SK-N-SH (cell line): ENCODE measurements around the gene RALGDS. TPM values are rescaled to one million over a fixed set of nuclear protein-coding genes. Genes with fewer than 3 reads are reported as not detected.

Experiments used
- CTCF ChIA-PET: fragments of 300-600, 350-600 bp; formaldehyde crosslinking; extraction: SDS; loops from one replicate; lab custom pipeline; 2021; lab: Yijun Ruan, JAX
- POLR2A ChIA-PET: fragments of 350-600 bp; sonication (Branson Sonifier 250); formaldehyde crosslinking; extraction: SDS; loops from one replicate; lab custom pipeline; 2020; ENCODE audit warnings: antibody characterized with exemption, inconsistent platforms; lab: Yijun Ruan, JAX
- DNase-seq: peaks from one replicate; pipeline ENCODE4 v3.0.0; 2012
- H2AFZ ChIP-seq: fragments of 200-600 bp; sonication (generic); 2 replicates; pipeline ENCODE4 v1.8.1; 2016; ENCODE audit warnings: antibody characterized with exemption, mild to moderate bottlenecking, low read depth
- H3F3A ChIP-seq: fragments of 200-600 bp; sonication (generic); replicated peaks from 2 replicates; pipeline ENCODE3; 2016; ENCODE audit warnings: antibody characterized with exemption, mild to moderate bottlenecking; ENCODE audit not compliant: insufficient read depth
- H3K27ac ChIP-seq, 2 experiments: fragments of 200-500 bp in 1 of 2; fragments of 200-600 bp in 1 of 2; sonication (Bioruptor generic) in 1 of 2; sonication (generic), shearing (Covaris generic) in 1 of 2; 2 replicates each; pipeline versions ENCODE4 v1.5.1 to v1.6.1; 2014 to 2016; ENCODE audit warnings: low read depth in 2 of 2, inconsistent platforms in 1 of 2, low read length in 1 of 2, mild to moderate bottlenecking in 1 of 2, mixed read lengths in 1 of 2
- H3K27me3 ChIP-seq: fragments of 200-600 bp; sonication (generic), shearing (Covaris generic); 2 replicates; pipeline ENCODE4 v1.6.1; 2016; ENCODE audit warnings: mixed run types; ENCODE audit not compliant: insufficient read depth
- H3K36me3 ChIP-seq, 2 experiments: fragments of 200-500 bp in 1 of 2; fragments of 200-600 bp in 1 of 2; sonication (Bioruptor generic) in 1 of 2; sonication (generic) in 1 of 2; replicated peaks in 1 of 2; 2 replicates each; pipeline versions ENCODE3 to v1.5.1; 2014 to 2016; ENCODE audit warnings: low read length in 1 of 2, mild to moderate bottlenecking in 1 of 2; ENCODE audit not compliant: insufficient read depth in 2 of 2, control insufficient read depth in 1 of 2
- H3K4me1 ChIP-seq, 2 experiments: fragments of 200-500 bp in 1 of 2; fragments of 200-600 bp in 1 of 2; sonication (Bioruptor generic) in 1 of 2; sonication (generic), shearing (Covaris generic) in 1 of 2; 2 replicates each; pipeline versions ENCODE4 v1.5.1 to v1.6.1; 2014 to 2016; ENCODE audit warnings: low read depth in 1 of 2, low read length in 1 of 2, mixed run types in 1 of 2; ENCODE audit not compliant: insufficient read depth in 2 of 2, control insufficient read depth in 1 of 2
- H3K4me2 ChIP-seq: fragments of 200-600 bp; sonication (generic), shearing (Covaris generic); 2 replicates; pipeline ENCODE4 v1.6.1; 2017; ENCODE audit warnings: mixed run types
- H3K4me3 ChIP-seq, 2 experiments: fragments of 200-500 bp in 1 of 2; fragments of 200-600 bp in 1 of 2; sonication (Bioruptor generic) in 1 of 2; sonication (generic), shearing (Covaris generic) in 1 of 2; 2 replicates each; pipeline versions ENCODE4 v1.5.1 to v1.8.1; 2014 to 2016; ENCODE audit warnings: low read depth in 2 of 2, inconsistent platforms in 1 of 2, low read length in 1 of 2, mild to moderate bottlenecking in 1 of 2, mixed read lengths in 1 of 2, moderate library complexity in 1 of 2
- H3K79me2 ChIP-seq: fragments of 200-600 bp; sonication (generic); 2 replicates; pipeline ENCODE4 v1.8.1; 2017; ENCODE audit warnings: mild to moderate bottlenecking; ENCODE audit not compliant: insufficient read depth
- H3K9ac ChIP-seq: fragments of 200-600 bp; sonication (generic); 2 replicates; pipeline ENCODE4 v1.6.1; 2017; ENCODE audit warnings: mixed run types
- H3K9me2 ChIP-seq: fragments of 200-600 bp; sonication (generic); 2 replicates; pipeline ENCODE4 v1.6.1; 2017; ENCODE audit warnings: mixed run types
- H3K9me3 ChIP-seq: fragments of 200-600 bp; sonication (generic); 2 replicates; pipeline ENCODE4 v1.6.1; 2017; ENCODE audit warnings: mixed run types, mild to moderate bottlenecking, moderate library complexity
- H4K20me1 ChIP-seq: fragments of 200-600 bp; sonication (generic); 2 replicates; pipeline ENCODE4 v1.6.1; 2017; ENCODE audit warnings: mild to moderate bottlenecking, mixed run types; ENCODE audit not compliant: insufficient read depth
- EP300 ChIP-seq, 2 experiments: IDR thresholded peaks; 2 replicates each; pipeline versions ENCODE4 v1.4.0 to v1.6.1; 2012; ENCODE audit warnings: borderline replicate concordance in 1 of 2, low read depth in 1 of 2, low read length in 1 of 2
- EZH2phosphoT487 ChIP-seq: fragments of 200-600 bp; sonication (generic); IDR thresholded peaks from 2 replicates; pipeline ENCODE4 v1.6.1; 2017; ENCODE audit warnings: low read depth, mixed run types, mild to moderate bottlenecking, antibody characterized with exemption, moderate library complexity, borderline replicate concordance
- FOXJ3 ChIP-seq: sonication (generic); formaldehyde crosslinking; IDR thresholded peaks from 2 replicates; pipeline ENCODE4 v1.5.1; 2020; ENCODE audit warnings: mild to moderate bottlenecking, missing genetic modification reagents
- GABPA ChIP-seq: IDR thresholded peaks from 2 replicates; pipeline ENCODE4 v1.4.0; 2012; ENCODE audit warnings: low read depth, mild to moderate bottlenecking
- NFIC ChIP-seq: IDR thresholded peaks from 2 replicates; pipeline ENCODE4 v1.4.0; 2012; ENCODE audit warnings: borderline replicate concordance
- RAD21 ChIP-seq: IDR thresholded peaks from 2 replicates; pipeline ENCODE4 v1.6.1; 2012; ENCODE audit warnings: mild to moderate bottlenecking, low read length
- RFX5 ChIP-seq: IDR thresholded peaks from 2 replicates; pipeline ENCODE4 v1.6.1; 2012; ENCODE audit warnings: mild to moderate bottlenecking, improper control_type of control experiment, low read length
- SIN3A ChIP-seq: IDR thresholded peaks from 2 replicates; pipeline ENCODE4 v1.6.1; 2012; ENCODE audit warnings: low read depth, mild to moderate bottlenecking, low read length, moderate library complexity, borderline replicate concordance
- WGBS: methylation state at CpG from one replicate; pipeline ENCODE4 v1.1.6; 2017; ENCODE audit warnings: low lambda C conversion rate; 5-methylcytosine and 5-hydroxymethylcytosine counted together
- polyA plus RNA-seq, 3 experiments: library from polyadenylated mRNA; depleted of rRNA; stranded (reverse); fragments of >200 nt; gene quantifications; 2 replicates each; pipeline ENCODE4 v1.2.3, GENCODE V29; 2012
- TF ChIP-seq, protein P1 (sequence below): fragments of 150-350 bp; IDR thresholded peaks from 2 replicates; pipeline ENCODE4 v1.6.1; 2016; ENCODE audit warnings: mild to moderate bottlenecking, low read depth, low read length

Gene RALGDS
- polyA plus RNA-seq, 1 of the 3 experiments (the other 2 are of a cell fraction) = 64.7 TPM

GRCh38 chr9:133106511-133107244 lies 14.4 kb downstream of the RALGDS start:
- CTCF ChIA-PET = interaction anchor here (0.7 to 30.3 kb wide), 7 partner anchors 9 to 84 kb away, joined by 3 to 810 read pairs (median 5); no protein-coding TSS in a partner anchor
- no peaks in the 10 kb centered on the region for H3K79me2 ChIP-seq
- H3K4me1 ChIP-seq = peaks cover 0 to 5% of the 10 kb centered on the region in 2 experiments; a peak in 1 of 4 replicates
- H2AFZ ChIP-seq = no peak overlapping the region
- no peak overlapping the region for H3K4me2 ChIP-seq
- H3F3A ChIP-seq = no peaks in the 10 kb centered on the region
- H3K4me3 ChIP-seq = no peak overlapping the region
- H3K9me2 ChIP-seq = no peaks in the 10 kb centered on the region
- 0 out of 2 replicates have a peak, but pooled peaks cover 10% of the 10 kb centered on the region for H4K20me1 ChIP-seq
- H3K27ac ChIP-seq = no peak overlapping the region; a peak in 1 of 4 replicates
- no peaks in the 10 kb centered on the region for H3K9me3 ChIP-seq
- POLR2A ChIA-PET = interaction anchor here (1.4 to 2.0 kb wide), 2 partner anchors 13 to 30 kb away, joined by 3 to 9 read pairs; no protein-coding TSS in a partner anchor
- 96% methylated on average over 13 of the region's 17 CpGs for WGBS
- H3K27me3 ChIP-seq = no peaks in the 10 kb centered on the region
- H3K9ac ChIP-seq = no peak overlapping the region
- TF ChIP-seq RAD21 (no peak), FOXJ3 (CRISPR knock-in tag) (no peak), NFIC (no peak), SIN3A (no peak), EP300 (IDR thresholded peaks at IDR 0.05; ENCODE audit: borderline replicate concordance in 1 of 2, low read depth in 1 of 2, low read length in 1 of 2) (no peak), EZH2phosphoT487 (no peak)
- TF ChIP-seq, protein P1, sequence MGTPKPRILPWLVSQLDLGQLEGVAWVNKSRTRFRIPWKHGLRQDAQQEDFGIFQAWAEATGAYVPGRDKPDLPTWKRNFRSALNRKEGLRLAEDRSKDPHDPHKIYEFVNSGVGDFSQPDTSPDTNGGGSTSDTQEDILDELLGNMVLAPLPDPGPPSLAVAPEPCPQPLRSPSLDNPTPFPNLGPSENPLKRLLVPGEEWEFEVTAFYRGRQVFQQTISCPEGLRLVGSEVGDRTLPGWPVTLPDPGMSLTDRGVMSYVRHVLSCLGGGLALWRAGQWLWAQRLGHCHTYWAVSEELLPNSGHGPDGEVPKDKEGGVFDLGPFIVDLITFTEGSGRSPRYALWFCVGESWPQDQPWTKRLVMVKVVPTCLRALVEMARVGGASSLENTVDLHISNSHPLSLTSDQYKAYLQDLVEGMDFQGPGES = no peak
- TF ChIP-seq, all 33 proteins: peak for 0
- peaks cover 18 to 69% of the 10 kb centered on the region in 2 experiments for H3K36me3 ChIP-seq
- no peak for DNase-seq

DNA sequence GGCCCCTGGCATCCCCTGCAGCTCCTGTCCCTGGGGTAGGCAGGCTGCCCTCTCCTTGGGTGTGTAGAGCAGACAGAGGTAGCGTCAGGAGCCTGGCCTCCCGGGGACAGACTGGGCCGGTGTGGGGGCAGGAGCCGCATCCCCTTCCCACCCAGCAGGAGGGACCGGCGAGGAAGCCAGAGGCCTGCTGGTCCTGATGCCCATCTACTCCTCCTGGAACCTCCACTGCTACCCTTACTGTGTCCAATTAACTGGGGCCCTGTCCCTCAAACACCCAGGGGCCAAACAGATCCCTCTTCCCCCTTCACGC lies 15.6 kb downstream of the RALGDS start:
- ChIA-PET POLR2A (interaction anchor here (1.4 kb wide), 1 partner anchor 32 kb away, joined by 3 read pairs; no protein-coding TSS in a partner anchor), CTCF (interaction anchor here (1.4 to 30.3 kb wide), 3 partner anchors 10 to 83 kb away, joined by 3 to 810 read pairs (median 5); no protein-coding TSS in a partner anchor)
- peaks cover 0 to 2% of the 10 kb centered on the region in 2 experiments; a peak in 1 of 4 replicates for H3K4me1 ChIP-seq
- H3F3A ChIP-seq = no peaks in the 10 kb centered on the region
- no peak overlapping the region for H3K27ac ChIP-seq
- WGBS = 70% methylated on average over 2 of the region's 7 CpGs
- 0 out of 2 replicates have a peak, but pooled peaks cover 7% of the 10 kb centered on the region for H4K20me1 ChIP-seq
- no peak overlapping the region for H3K4me3 ChIP-seq
- H3K9me3 ChIP-seq = no peaks in the 10 kb centered on the region
- no peaks in the 10 kb centered on the region for H3K79me2 ChIP-seq
- no peak overlapping the region for H3K4me2 ChIP-seq
- no peak for DNase-seq
- TF ChIP-seq RFX5 = no peak
- TF ChIP-seq GABPA = no peak
- TF ChIP-seq, all 33 proteins: peak for 0
- Histone ChIP-seq H2AFZ (no peak overlapping the region), H3K9me2 (no peaks in the 10 kb centered on the region), H3K36me3 (peaks cover 19 to 81% of the 10 kb centered on the region in 2 experiments), H3K27me3 (no peaks in the 10 kb centered on the region), H3K9ac (no peak overlapping the region)
